DOHH2 (cell line): ENCODE data around the gene GNG12.

ENCODE experiments used
- H3F3A ChIP-seq: fragments of 200-600 bp; sonication (generic), shearing (Covaris generic); 2 replicates; pipeline ENCODE4 v1.6.0; 2016; ENCODE audit warnings: antibody characterized with exemption, mild to moderate bottlenecking; ENCODE audit not compliant: control insufficient read depth, insufficient read depth
- H3K27ac ChIP-seq: fragments of 200-600 bp; sonication (generic); 2 replicates; pipeline ENCODE4 v1.5.1; 2014; ENCODE audit warnings: low read depth, mild to moderate bottlenecking, low read length, moderate library complexity
- H3K27me3 ChIP-seq: fragments of 200-600 bp; sonication (generic); 2 replicates; pipeline ENCODE4 v1.6.1; 2014; ENCODE audit warnings: mild to moderate bottlenecking, low read length, mixed read lengths; ENCODE audit not compliant: control insufficient read depth
- H3K36me3 ChIP-seq: fragments of 200-600 bp; sonication (generic); 2 replicates; pipeline ENCODE4 v1.6.1; 2014; ENCODE audit warnings: mild to moderate bottlenecking, low read length, moderate library complexity, mixed read lengths; ENCODE audit not compliant: control insufficient read depth
- H3K4me1 ChIP-seq: fragments of 200-600 bp; sonication (generic); 2 replicates; pipeline ENCODE4 v1.6.1; 2014; ENCODE audit warnings: mild to moderate bottlenecking, low read length, mixed read lengths; ENCODE audit not compliant: control insufficient read depth
- H3K4me2 ChIP-seq: fragments of 200-600 bp; sonication (generic); 2 replicates; pipeline ENCODE4 v1.6.0; 2014; ENCODE audit warnings: mild to moderate bottlenecking, low read length, moderate library complexity
- H3K4me3 ChIP-seq: fragments of 200-600 bp; sonication (generic); 2 replicates; pipeline ENCODE4 v1.5.1; 2014; ENCODE audit warnings: mild to moderate bottlenecking, low read length, mixed read lengths
- H3K79me2 ChIP-seq: fragments of 200-600 bp; sonication (generic); 2 replicates; pipeline ENCODE4 v1.6.1; 2014; ENCODE audit warnings: mild to moderate bottlenecking, low read length, mixed read lengths; ENCODE audit not compliant: control insufficient read depth
- H3K9me2 ChIP-seq: fragments of 200-600 bp; sonication (generic); replicated peaks from 2 replicates; pipeline ENCODE4 v1.6.1; 2014; ENCODE audit warnings: mild to moderate bottlenecking, low read length, mixed read lengths; ENCODE audit not compliant: control insufficient read depth
- H3K9me3 ChIP-seq: fragments of 200-600 bp; sonication (generic); 2 replicates; pipeline ENCODE4 v1.6.1; 2014; ENCODE audit warnings: antibody characterized with exemption, low read length, mixed read lengths; ENCODE audit not compliant: control insufficient read depth, insufficient read depth
- H4K20me1 ChIP-seq: fragments of 200-600 bp; sonication (generic); 2 replicates; pipeline ENCODE4 v1.6.0; 2014; ENCODE audit warnings: low read depth, mild to moderate bottlenecking, antibody characterized with exemption, low read length, moderate library complexity; ENCODE audit not compliant: control insufficient read depth, insufficient read depth
- CTCF ChIP-seq: fragments of 200-600 bp; sonication (generic); IDR thresholded peaks from one replicate; pipeline ENCODE4 v1.5.1; 2014; ENCODE audit warnings: antibody characterized with exemption, mild to moderate bottlenecking, low read depth, low read length; ENCODE audit not compliant: poor library complexity, severe bottlenecking
- EZH2phosphoT487 ChIP-seq: fragments of 200-600 bp; sonication (generic); IDR thresholded peaks from 2 replicates; pipeline ENCODE4 v1.6.1; 2017; ENCODE audit warnings: borderline replicate concordance, mild to moderate bottlenecking, antibody characterized with exemption, low read length, moderate library complexity, mixed read lengths

Gene GNG12

GRCh38 chr1:67825591-67825990 is 7.7 kb downstream of the GNG12 start:
- no peaks in the 10 kb centered on the region for H3K4me1 ChIP-seq
- no peak overlapping the region for H3K4me2 ChIP-seq
- no peaks in the 10 kb centered on the region for H3K27me3 ChIP-seq
- no peaks in the 10 kb centered on the region for H3K36me3 ChIP-seq
- H3K27ac ChIP-seq = no peak overlapping the region
- H4K20me1 ChIP-seq = no peaks in the 10 kb centered on the region
- H3K79me2 ChIP-seq = no peaks in the 10 kb centered on the region
- no peak overlapping the region for H3K4me3 ChIP-seq
- no peaks in the 10 kb centered on the region for H3K9me3 ChIP-seq
- H3F3A ChIP-seq = no peaks in the 10 kb centered on the region
- TF ChIP-seq CTCF (no peak), EZH2phosphoT487 (no peak)
- H3K9me2 ChIP-seq = no peaks in the 10 kb centered on the region

GRCh38 chr1:67824766-67825165 is 8.5 kb downstream of the GNG12 start:
- TF ChIP-seq EZH2phosphoT487 = no peak
- no peak for TF ChIP-seq CTCF

DNA sequence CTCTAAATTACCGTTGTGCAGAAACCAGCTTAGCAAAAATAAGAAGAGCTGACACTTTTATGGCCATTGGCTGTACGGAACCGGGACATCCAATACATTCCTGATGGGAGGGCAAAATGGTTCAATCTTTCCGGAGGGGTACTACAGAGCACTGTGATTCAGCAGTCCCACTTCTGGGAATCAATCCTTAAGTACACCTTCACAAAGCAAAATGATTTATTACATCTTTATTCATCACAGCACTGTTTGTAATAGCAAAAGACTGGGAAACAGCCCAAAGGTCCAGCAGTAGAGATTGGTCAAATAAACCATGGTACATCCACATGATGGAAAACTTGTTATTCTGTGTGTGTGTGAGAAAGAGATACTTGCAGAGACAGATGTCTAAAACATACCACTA is 9.7 kb downstream of the GNG12 start:
- Histone ChIP-seq H3K4me1 (no peaks in the 10 kb centered on the region), H3K4me2 (no peak overlapping the region), H3K79me2 (no peaks in the 10 kb centered on the region), H3K27ac (no peak overlapping the region), H3F3A (no peaks in the 10 kb centered on the region), H4K20me1 (no peaks in the 10 kb centered on the region), H3K27me3 (no peaks in the 10 kb centered on the region), H3K9me3 (no peaks in the 10 kb centered on the region), H3K9me2 (no peaks in the 10 kb centered on the region), H3K4me3 (no peak overlapping the region), H3K36me3 (no peaks in the 10 kb centered on the region)
- TF ChIP-seq CTCF = no peak
- TF ChIP-seq EZH2phosphoT487 = no peak

More at GRCh38 chr1:67824766-67825165, 8.5 kb downstream of the GNG12 start:
- Histone ChIP-seq H3K27me3 (no peaks in the 10 kb centered on the region), H3K9me2 (no peaks in the 10 kb centered on the region), H3K36me3 (no peaks in the 10 kb centered on the region), H3K4me2 (no peak overlapping the region), H4K20me1 (no peaks in the 10 kb centered on the region), H3K4me3 (no peak overlapping the region), H3K27ac (no peak overlapping the region), H3K9me3 (no peaks in the 10 kb centered on the region), H3K79me2 (no peaks in the 10 kb centered on the region), H3K4me1 (no peaks in the 10 kb centered on the region), H3F3A (no peaks in the 10 kb centered on the region)

GRCh38 chr1:67821263-67821662 is 12.0 kb downstream of the GNG12 start:
- TF ChIP-seq EZH2phosphoT487 (no peak), CTCF (no peak)
- H3K27me3 ChIP-seq = no peaks in the 10 kb centered on the region
- H3K9me3 ChIP-seq = no peaks in the 10 kb centered on the region
- H3K79me2 ChIP-seq = no peaks in the 10 kb centered on the region
- H3F3A ChIP-seq = no peaks in the 10 kb centered on the region
- H3K9me2 ChIP-seq = no peaks in the 10 kb centered on the region
- H4K20me1 ChIP-seq = no peaks in the 10 kb centered on the region
- no peaks in the 10 kb centered on the region for H3K4me1 ChIP-seq
- H3K27ac ChIP-seq = no peak overlapping the region
- no peak overlapping the region for H3K4me3 ChIP-seq
- no peak overlapping the region for H3K4me2 ChIP-seq
- H3K36me3 ChIP-seq = no peaks in the 10 kb centered on the region
